Amygdala (tissue), 56 donors: ENCODE data around the gene CACNA1B.

Source experiments
- DNase-seq, 56 donors: peaks; one replicate each; lab custom pipeline; 2025; lab: John Stamatoyannopoulos, UW

The CACNA1B gene

DNA sequence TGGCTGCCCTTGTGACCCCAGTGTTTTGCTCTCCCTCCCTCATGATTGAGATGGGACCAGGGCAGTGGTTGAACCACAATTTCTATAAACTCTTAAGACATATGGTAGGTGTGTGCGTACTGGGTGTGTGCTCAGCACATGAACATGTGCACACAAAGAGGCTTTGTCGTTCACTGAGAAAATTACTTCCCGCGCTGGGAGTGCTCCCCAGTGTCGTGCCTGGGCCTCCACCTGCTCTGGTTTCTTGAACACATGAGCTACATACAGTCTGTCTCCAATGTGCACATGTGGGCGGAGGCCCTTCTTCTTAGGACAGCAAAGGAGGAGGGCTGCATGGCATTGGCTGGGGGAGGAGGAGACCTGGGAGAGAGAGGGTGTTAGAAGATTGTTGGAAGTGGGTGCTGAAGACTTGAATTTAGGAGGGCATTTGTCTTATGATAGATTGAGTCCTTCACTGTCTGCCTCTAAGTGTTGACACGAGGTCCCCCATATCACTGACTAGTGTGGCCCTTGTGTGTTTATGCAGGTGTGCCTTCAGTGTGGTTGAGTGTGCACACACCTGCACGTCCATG is 170.0 kb downstream of the CACNA1B start:
- DNase-seq, result no peak

GRCh38 chr9:138048184-138048583 is 170.6 kb downstream of the CACNA1B start:
- DNase-seq, result no peak

- DNase-seq, result no peak
Observed at GRCh38 chr9:138049085-138049778, 171.7 kb downstream of the CACNA1B start.

GRCh38 chr9:138049779-138050471 is 172.3 kb downstream of the CACNA1B start:
- DNase-seq, result no peak

GRCh38 chr9:138050472-138051330 is 173.1 kb downstream of the CACNA1B start:
- DNase-seq, result no peak

- no peak for DNase-seq
Observed at GRCh38 chr9:138051586-138052321, 174.2 kb downstream of the CACNA1B start.

DNA sequence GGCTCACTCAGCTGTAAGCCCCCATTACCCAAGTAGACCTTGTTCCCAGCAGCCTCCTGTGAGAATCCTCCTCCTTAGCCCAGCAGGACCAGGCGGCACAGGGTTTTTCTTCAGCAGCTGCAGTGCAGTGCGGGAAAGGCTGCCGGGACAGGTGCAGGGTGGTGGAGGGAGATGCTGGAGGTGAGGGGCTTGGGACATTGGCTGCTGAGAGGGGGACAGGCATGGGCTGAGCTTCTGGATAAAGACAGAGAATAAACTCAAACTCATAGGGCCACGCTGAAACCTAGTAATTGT is 174.7 kb downstream of the CACNA1B start:
- DNase-seq, result no peak

GRCh38 chr9:138052635-138053320 is 175.2 kb downstream of the CACNA1B start:
- no peak for DNase-seq

DNA sequence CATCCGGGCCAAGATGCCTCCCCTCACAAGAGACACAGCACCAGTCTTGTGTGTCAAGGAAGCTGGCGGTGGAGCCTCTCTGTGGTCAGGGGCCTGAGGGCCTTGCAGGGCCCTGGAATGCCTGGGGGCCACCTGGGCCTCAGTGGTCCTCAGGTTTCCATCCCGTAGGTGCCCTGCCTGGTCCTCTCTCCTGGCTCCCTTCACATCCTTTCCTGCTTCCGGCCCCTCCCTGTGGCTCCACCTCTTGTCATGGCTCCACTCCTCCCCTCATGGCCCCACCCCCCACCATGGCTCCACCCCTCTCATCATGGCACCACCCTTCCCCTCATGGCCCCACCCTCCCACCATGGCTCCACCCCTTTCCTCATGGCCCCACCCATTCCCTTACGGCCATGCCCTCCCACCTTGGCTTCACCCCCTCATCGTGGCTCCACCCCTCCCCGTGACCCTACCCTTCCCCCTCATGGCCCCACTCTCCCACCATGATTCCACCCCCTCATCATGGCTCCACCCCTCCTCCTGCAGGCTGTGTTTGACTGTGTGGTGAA is 175.8 kb downstream of the CACNA1B start:
- DNase-seq, result no peak

GRCh38 chr9:138053996-138054752 is 176.6 kb downstream of the CACNA1B start:
- peak in 1 of 56 donors; percentile 23 for DNase-seq

DNA sequence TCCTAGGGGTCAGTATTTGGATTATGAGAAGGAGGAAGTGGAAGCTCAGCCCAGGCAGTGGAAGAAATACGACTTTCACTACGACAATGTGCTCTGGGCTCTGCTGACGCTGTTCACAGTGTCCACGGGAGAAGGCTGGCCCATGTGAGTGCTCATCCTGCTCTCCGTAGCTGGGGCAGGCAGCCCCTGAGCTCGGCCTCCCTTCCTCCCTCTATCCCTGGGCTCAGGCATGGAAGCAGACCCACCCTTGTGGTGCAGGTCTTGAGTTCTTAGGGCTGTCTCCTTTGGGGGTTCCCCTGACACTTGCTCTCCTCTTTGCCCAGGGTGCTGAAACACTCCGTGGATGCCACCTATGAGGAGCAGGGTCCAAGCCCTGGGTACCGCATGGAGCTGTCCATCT is 180.1 kb downstream of the CACNA1B start:
- no peak for DNase-seq

- DNase-seq, result no peak
Observed at GRCh38 chr9:138058181-138058580, 180.6 kb downstream of the CACNA1B start.

- no peak for DNase-seq
Observed at GRCh38 chr9:138059196-138059595, 181.6 kb downstream of the CACNA1B start.

DNA sequence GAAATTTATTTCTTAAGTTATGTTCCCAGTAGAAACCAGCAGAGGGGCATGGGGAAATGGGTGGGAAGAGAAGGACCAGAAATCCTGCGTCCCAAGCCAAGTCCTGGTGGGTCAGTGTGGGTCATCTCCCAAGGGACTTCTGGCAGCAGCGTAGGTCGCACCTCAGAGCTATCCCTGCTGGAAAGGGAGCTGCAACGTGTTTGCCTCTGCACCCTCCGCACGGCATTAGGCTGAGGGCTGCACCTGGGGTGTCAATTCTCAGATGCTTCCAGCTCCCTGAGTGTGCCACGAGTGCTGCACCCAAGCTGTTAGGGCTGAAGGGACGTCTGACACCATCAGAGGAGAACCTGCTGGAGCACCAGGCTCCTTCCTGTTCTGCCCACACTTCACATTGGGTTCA is 182.8 kb downstream of the CACNA1B start:
- no peak for DNase-seq

DNA sequence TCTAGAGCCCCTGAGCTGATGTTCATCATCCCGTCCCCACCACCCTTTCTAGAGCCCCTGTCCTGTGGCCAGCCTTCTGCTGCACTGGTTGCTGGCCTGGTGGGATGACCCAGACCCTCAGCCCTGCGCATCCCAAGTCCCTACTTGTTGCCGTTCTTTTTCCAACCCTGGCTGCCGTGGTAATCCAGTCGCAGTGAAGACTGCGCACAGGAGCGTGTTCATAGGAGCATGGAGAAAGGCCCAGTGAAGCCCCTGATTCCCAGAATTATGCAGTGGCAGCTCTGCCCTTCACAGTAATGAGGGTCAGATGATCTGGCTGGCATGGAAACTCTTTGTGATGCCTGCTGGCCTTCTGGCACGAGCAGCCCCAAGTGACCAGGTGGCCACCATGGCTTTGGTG is 183.3 kb downstream of the CACNA1B start:
- no peak for DNase-seq

DNA sequence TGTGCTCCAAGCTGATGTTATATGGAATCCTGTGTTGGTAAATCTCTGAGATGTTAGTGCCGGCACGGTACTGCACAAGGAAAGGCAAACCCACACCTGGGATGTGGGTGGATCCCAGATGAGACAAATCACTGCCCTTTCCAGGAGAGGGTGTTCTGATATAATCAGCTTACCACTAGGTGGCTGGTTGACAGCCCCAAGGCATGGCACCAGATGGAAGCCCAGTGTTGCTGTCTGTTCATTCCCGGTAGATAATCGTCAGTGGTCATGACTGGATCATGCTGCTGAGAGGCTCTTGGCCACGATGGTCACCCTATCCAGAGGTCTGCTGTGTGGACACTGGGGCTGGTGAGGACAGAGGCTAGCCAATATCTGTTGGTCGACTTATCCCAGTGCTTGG is 184.0 kb downstream of the CACNA1B start:
- no peak for DNase-seq

- DNase-seq, result no peak
Observed at GRCh38 chr9:138062196-138062595, 184.6 kb downstream of the CACNA1B start.

DNA sequence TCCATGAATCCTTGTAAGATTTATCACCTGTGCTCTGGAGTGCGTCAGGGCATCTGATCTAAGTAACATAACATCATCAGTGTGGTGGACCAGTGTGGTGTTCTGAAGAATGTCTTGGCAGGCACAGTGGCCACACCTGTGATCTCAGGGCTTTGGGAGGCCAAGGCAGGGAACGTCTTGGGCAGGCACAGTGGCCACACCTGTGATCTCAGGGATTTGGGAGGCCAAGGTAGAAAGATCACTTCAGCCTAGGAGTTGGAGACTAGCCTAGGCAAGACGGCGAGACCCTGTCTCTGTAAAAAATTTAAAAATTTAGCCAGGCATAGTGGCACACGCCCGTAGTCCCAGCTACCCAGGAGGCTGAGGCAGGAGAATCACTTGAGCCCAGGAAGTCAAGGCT is 185.5 kb downstream of the CACNA1B start:
- no peak for DNase-seq

- no peak for DNase-seq
Observed at GRCh38 chr9:138063785-138064184, 186.2 kb downstream of the CACNA1B start.
